Measurements from ENCODE around the gene CFAP47.
A peak's percentile ranks its signal among the peaks of the same experiment; 100 is the strongest.
"Not testable (repeated sequence)": the region's sequence is repeated elsewhere in the genome, so short reads cannot be mapped to it uniquely, and the experiment has no call there.

CFAP47 gene, protein sequence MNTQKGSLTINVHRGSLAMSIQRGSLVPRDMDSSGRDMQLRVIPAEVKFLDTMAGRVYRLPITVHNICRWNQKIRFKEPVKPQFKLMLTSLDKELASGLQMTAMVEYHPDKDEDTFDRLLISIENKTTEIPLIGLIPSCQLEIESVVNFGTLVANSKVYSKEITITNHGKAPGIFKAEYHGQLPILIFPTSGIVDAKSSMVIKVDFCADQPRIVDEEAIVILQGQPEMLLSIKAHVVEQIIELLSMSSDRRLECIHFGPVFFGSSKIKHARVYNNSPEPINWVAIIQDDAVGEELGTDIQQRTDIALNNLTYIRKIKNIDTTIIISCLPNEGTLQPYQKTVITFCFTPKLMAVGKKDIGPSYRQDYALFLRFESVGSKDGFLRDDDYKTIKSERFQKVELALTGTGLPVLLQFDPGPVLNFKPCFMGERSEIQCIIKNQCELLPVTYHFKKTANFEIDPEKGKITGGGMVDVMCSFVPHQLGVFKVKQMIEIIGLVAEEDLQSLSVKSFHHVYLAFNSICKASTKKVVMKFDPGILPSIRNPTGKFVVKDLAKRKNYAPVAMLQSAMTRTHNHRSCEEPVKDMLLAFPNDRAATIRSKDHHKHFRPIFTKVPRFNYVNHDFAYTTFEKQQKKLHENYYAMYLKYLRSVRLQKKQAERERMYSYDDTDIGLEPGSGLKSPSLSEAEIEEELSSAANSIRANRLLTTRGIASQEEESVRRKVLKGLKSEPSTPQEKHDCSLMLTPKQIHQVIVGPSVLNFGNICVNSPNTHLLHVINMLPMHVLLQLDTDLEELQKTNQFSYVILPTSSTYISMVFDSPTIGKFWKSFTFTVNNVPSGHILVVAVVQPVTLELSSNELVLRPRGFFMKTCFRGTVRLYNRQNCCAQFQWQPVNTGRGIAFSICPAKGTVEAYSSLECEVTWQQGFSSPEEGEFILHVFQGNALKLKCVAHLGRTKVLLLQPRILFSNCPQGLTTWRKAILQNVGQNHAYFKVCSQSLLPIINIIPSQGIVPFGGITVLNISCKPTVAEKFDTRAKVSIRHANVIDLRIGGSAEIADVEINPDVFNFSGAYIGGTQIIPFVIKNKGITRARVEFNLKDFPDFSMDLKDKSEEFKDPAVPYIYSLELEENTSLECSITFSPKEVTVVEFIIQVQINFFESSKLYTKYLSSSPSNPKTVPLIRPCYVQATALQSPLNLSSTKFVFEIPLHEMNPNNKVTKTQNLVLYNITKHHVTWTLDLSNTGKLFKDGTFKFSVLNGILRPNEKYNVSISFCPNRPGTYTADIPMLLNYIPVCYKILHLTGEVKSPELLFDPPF (N-terminal part only)

DNA sequence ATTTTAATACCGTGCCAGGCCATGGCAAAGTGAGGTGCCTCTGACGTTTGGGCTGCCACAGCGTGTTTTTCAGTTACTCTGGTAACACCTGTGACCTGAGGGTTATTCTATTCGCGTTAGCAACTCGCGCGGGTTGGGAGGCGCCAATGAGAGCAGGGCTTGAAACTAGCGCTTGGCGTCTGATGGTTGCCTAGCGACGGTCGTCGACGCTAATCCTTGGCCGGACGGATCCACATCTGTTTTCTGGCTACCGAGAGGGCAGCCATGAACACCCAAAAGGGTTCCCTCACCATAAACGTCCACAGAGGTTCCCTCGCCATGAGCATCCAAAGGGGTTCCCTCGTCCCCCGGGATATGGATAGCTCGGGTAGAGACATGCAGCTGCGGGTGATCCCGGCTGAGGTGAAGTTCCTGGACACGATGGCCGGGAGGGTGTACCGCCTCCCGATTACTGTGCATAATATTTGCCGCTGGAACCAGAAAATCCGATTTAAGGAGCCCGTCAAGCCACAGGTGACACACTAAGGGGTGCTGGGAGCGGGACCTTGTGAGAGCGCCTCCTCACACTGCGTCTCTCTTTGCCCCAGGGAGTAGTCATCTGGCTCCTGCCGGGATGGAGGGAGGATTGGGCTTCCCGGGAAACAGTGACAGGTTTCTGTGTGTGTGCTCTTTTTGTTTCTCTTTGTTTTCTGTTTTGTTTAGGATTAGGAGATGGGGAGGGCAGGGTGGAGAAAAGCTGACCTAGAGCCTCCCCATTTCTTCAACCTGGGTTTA lies at the start of gene CFAP47:
CFAP47 (plus strand) TSS at position 199 of the 774 bp plus-strand sequence; CDS start at position 265, 66 bp downstream.
- peak; percentile 4 for DNase-seq (ENCODE audit: low read depth, low spot score)
- Histone ChIP-seq H3K9me3 (ENCODE audit: control insufficient read depth, insufficient read depth, low read length) (no peaks in the 10 kb centered on the region), H3K36me3 (ENCODE audit: control insufficient read depth, insufficient read depth, low read length) (no peaks in the 10 kb centered on the region), H3K4me3 (ENCODE audit: low read length) (peak within 1 kb of the TSS; percentile 52; the same call in 1 of the 2 replicates), H3K4me1 (ENCODE audit: control insufficient read depth, insufficient read depth, low read length) (no peaks in the 10 kb centered on the region), H3K27me3 (ENCODE audit: control insufficient read depth, insufficient read depth, low read length) (no peaks in the 10 kb centered on the region), H3K27ac (ENCODE audit: low read length) (no peak within 1 kb of the TSS)
- no CpG with 5 or more reads among the region's 38 CpGs for WGBS (ENCODE audit: insufficient coverage, insufficient read length)

DNA sequence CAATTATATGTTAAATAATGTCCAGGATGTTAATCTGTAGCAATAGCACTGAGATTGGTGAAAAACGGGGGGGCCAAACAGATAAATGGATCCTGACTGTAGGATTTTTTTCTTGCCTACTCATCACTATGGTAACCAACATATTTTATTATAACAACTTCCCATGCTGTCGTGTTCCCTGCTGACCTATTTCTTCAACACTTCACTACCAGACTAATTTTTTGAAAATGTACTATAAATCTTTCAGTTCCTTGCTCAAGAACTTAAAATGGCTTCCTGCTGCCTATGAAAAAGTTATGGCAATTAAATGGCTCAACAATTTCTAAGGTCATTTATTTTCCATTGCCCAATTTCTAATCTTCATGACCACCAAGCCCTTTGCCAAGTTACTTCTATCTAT lies 38.9 kb upstream of the CFAP47 start:
- WGBS (ENCODE audit: insufficient coverage, insufficient read length) = no CpG with 5 or more reads among the region's 2 CpGs
- no peak overlapping the region for H3K27ac ChIP-seq (ENCODE audit: low read length)
- H3K36me3 ChIP-seq (ENCODE audit: control insufficient read depth, insufficient read depth, low read length) = no peaks in the 10 kb centered on the region
- H3K9me3 ChIP-seq (ENCODE audit: control insufficient read depth, insufficient read depth, low read length) = no peaks in the 10 kb centered on the region
- no peak overlapping the region for H3K4me3 ChIP-seq (ENCODE audit: low read length)
- no peaks in the 10 kb centered on the region for H3K27me3 ChIP-seq (ENCODE audit: control insufficient read depth, insufficient read depth, low read length)
- H3K4me1 ChIP-seq (ENCODE audit: control insufficient read depth, insufficient read depth, low read length) = no peaks in the 10 kb centered on the region
- no peak for DNase-seq (ENCODE audit: low read depth, low spot score)

DNA sequence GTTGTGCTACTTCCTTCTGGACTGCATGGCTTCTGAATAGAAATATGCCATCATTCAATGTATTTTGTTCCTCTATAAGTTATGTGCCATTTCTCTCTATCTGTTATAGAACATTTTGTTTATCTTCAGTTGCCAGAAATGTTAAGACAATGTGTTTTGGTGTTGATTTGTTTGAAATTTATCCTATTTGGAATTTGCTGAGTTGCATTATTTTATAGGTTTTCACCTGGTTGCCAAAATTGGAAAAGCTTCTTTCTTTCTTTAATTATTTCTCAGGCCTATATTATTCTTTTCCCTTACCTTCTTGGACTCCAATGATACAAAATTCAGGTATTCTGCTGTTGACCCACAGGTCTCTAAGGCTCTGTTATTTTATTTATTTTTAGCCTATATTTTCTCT lies 33.4 kb upstream of the CFAP47 start:
- H3K4me1 ChIP-seq (ENCODE audit: control insufficient read depth, insufficient read depth, low read length) = no peaks in the 10 kb centered on the region
- no peak overlapping the region for H3K4me3 ChIP-seq (ENCODE audit: low read length)
- no peaks in the 10 kb centered on the region for H3K9me3 ChIP-seq (ENCODE audit: control insufficient read depth, insufficient read depth, low read length)
- H3K36me3 ChIP-seq (ENCODE audit: control insufficient read depth, insufficient read depth, low read length) = no peaks in the 10 kb centered on the region
- H3K27me3 ChIP-seq (ENCODE audit: control insufficient read depth, insufficient read depth, low read length) = no peaks in the 10 kb centered on the region
- no peak for DNase-seq (ENCODE audit: low read depth, low spot score)
- no peak overlapping the region for H3K27ac ChIP-seq (ENCODE audit: low read length)

DNA sequence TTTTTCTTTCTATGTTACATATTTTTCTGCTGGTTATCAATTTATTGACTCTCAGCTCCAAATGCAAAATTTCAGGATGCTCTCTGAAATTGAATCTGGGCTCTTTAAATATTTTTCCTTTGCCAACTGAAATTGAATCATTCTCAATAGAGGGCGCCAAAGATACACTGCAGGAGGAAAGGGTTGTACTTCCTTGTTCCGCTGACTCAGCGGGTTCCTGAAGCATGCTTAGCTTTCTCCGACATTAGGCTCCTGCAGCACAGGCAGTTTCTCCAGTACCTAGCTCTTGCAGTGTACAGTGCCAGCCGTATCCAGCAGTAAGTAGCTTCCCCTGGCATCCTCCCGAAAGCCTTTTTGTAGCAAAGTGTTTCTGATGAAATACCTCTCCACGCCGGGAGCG lies 28.8 kb upstream of the CFAP47 start:
- WGBS (ENCODE audit: insufficient coverage, insufficient read length) = no CpG with 5 or more reads among the region's 9 CpGs
- no peak overlapping the region for H3K27ac ChIP-seq (ENCODE audit: low read length)
- H3K9me3 ChIP-seq (ENCODE audit: control insufficient read depth, insufficient read depth, low read length) = no peaks in the 10 kb centered on the region
- no peak overlapping the region for H3K4me3 ChIP-seq (ENCODE audit: low read length)
- peak; percentile 7 for DNase-seq (ENCODE audit: low read depth, low spot score)
- H3K4me1 ChIP-seq (ENCODE audit: control insufficient read depth, insufficient read depth, low read length) = no peaks in the 10 kb centered on the region
- no peaks in the 10 kb centered on the region for H3K27me3 ChIP-seq (ENCODE audit: control insufficient read depth, insufficient read depth, low read length)
- no peaks in the 10 kb centered on the region for H3K36me3 ChIP-seq (ENCODE audit: control insufficient read depth, insufficient read depth, low read length)

DNA sequence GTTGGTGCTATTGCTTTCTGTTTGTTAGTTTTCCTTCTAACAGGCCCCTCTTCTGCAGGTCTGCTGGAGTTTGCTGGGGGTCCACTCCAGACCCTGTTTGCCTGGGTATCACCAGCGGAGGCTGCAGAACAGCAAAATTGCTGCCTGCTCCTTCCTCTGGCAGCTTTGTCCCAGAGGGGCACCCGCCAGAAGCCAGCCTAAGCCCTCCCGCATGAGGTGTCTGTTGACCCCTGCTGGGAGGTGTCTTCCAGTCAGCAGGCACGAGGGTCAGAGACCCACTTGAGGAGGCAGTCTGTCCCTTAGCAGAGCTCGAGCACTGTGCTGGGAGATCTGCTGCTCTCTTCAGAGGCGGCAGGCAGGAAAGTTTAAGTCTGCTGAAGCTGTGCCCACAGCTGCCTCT lies 67.3 kb downstream of the CFAP47 start:
- not testable (repeated sequence) for H3K36me3 ChIP-seq (ENCODE audit: control insufficient read depth, insufficient read depth, low read length); H3K27me3 ChIP-seq (ENCODE audit: control insufficient read depth, insufficient read depth, low read length); H3K4me1 ChIP-seq (ENCODE audit: control insufficient read depth, insufficient read depth, low read length); H3K9me3 ChIP-seq (ENCODE audit: control insufficient read depth, insufficient read depth, low read length); H3K27ac ChIP-seq (ENCODE audit: low read length); H3K4me3 ChIP-seq (ENCODE audit: low read length); DNase-seq (ENCODE audit: low read depth, low spot score)
- no CpG with 5 or more reads among the region's 6 CpGs for WGBS (ENCODE audit: insufficient coverage, insufficient read length)

DNA sequence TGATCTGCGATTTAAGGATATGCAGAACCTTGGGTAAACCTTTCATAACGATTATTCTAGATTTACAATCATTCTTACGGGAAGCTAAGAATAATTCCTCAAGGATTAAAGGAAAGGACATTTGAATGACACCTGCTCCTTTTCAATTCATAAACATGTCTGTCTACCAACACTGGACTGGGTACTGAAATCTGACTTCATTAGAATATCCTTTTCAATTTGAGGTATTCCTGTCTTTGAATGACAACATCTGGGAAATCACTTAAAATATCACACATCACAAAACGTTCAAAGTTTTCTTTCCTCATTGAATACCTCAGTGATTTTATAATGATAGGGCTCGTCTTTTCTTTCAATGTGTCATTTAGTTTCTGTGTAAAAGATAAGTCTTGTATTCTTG lies 87.7 kb downstream of the CFAP47 start:
- Histone ChIP-seq H3K36me3 (ENCODE audit: control insufficient read depth, insufficient read depth, low read length) (no peaks in the 10 kb centered on the region), H3K4me3 (ENCODE audit: low read length) (no peak overlapping the region), H3K4me1 (ENCODE audit: control insufficient read depth, insufficient read depth, low read length) (no peaks in the 10 kb centered on the region), H3K27me3 (ENCODE audit: control insufficient read depth, insufficient read depth, low read length) (no peaks in the 10 kb centered on the region), H3K9me3 (ENCODE audit: control insufficient read depth, insufficient read depth, low read length) (no peaks in the 10 kb centered on the region), H3K27ac (ENCODE audit: low read length) (no peak overlapping the region)
- no peak for DNase-seq (ENCODE audit: low read depth, low spot score)
- no CpG with 5 or more reads among the region's 5 CpGs for WGBS (ENCODE audit: insufficient coverage, insufficient read length)

DNA sequence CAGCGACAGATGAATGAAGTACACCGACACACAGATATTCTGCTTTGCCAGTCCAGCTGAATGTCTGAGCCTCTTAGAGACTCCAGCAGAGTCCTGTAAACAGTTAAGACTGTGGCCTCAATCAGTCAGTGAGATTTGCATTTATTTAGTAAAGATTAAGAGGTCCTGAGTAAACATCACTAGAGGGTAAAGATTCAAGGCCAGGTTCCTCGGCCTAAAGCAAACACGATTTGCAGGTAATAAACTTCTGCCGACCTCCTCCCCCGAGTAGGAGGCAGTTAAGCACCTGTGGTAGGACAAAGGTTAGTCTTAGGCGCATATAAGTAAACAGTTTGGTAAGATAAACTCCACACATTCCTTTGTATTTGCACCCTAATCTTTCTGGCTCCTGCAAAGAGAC lies 99.6 kb downstream of the CFAP47 start:
- Histone ChIP-seq H3K36me3 (ENCODE audit: control insufficient read depth, insufficient read depth, low read length) (no peaks in the 10 kb centered on the region), H3K27ac (ENCODE audit: low read length) (no peak overlapping the region), H3K4me1 (ENCODE audit: control insufficient read depth, insufficient read depth, low read length) (no peaks in the 10 kb centered on the region), H3K27me3 (ENCODE audit: control insufficient read depth, insufficient read depth, low read length) (no peaks in the 10 kb centered on the region), H3K9me3 (ENCODE audit: control insufficient read depth, insufficient read depth, low read length) (no peaks in the 10 kb centered on the region), H3K4me3 (ENCODE audit: low read length) (no peak overlapping the region)
- no peak for DNase-seq (ENCODE audit: low read depth, low spot score)
- WGBS (ENCODE audit: insufficient coverage, insufficient read length) = no CpG with 5 or more reads among the region's 7 CpGs

DNA sequence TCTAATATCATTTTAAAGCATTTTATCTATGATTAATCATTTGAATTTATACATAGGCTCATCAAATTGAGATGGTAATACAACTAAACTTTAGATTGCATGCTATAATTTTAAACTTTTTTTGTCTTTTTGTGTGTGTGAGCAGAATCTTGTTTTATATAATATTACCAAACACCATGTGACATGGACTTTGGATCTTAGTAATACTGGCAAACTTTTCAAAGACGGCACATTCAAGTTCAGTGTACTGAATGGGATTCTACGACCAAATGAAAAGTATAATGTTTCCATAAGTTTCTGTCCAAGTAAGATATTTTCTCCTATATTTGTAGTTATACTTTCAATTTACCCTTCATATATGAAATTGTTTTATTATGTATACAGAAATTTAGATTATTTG lies 116.0 kb downstream of the CFAP47 start:
- Histone ChIP-seq H3K27me3 (ENCODE audit: control insufficient read depth, insufficient read depth, low read length) (no peaks in the 10 kb centered on the region), H3K36me3 (ENCODE audit: control insufficient read depth, insufficient read depth, low read length) (no peaks in the 10 kb centered on the region), H3K4me3 (ENCODE audit: low read length) (no peak overlapping the region), H3K27ac (ENCODE audit: low read length) (no peak overlapping the region), H3K4me1 (ENCODE audit: control insufficient read depth, insufficient read depth, low read length) (no peaks in the 10 kb centered on the region), H3K9me3 (ENCODE audit: control insufficient read depth, insufficient read depth, low read length) (no peaks in the 10 kb centered on the region)
- no CpG with 5 or more reads among the region's 2 CpGs for WGBS (ENCODE audit: insufficient coverage, insufficient read length)
- DNase-seq (ENCODE audit: low read depth, low spot score) = no peak

DNA sequence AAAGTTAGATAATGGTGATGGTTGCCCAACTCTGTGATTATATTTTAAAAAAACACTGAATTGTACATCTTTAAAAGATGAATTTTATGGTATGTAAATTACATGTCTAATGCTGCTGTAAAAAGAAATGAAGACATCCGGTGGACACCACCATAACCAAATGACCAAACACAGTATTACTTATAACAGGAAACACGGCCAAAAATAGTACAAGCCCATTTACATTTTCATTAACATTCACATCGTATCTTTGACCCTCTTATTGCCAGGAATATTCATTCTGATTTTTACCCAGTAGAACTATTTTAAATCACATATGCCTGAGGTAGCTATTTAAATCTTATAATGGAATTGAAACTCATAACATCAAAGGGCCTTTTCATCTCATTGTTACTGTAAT lies 143.2 kb downstream of the CFAP47 start:
- no peaks in the 10 kb centered on the region for H3K4me1 ChIP-seq (ENCODE audit: control insufficient read depth, insufficient read depth, low read length)
- no peak overlapping the region for H3K27ac ChIP-seq (ENCODE audit: low read length)
- no peaks in the 10 kb centered on the region for H3K36me3 ChIP-seq (ENCODE audit: control insufficient read depth, insufficient read depth, low read length)
- DNase-seq (ENCODE audit: low read depth, low spot score) = no peak
- no peaks in the 10 kb centered on the region for H3K9me3 ChIP-seq (ENCODE audit: control insufficient read depth, insufficient read depth, low read length)
- H3K4me3 ChIP-seq (ENCODE audit: low read length) = no peak overlapping the region
- H3K27me3 ChIP-seq (ENCODE audit: control insufficient read depth, insufficient read depth, low read length) = no peaks in the 10 kb centered on the region
- no CpG with 5 or more reads among the region's 3 CpGs for WGBS (ENCODE audit: insufficient coverage, insufficient read length)
